Ecto neural progenitor cell (in vitro differentiated cells): Measurements from ENCODE around the gene AHI1.
"Not testable (repeated sequence)": the region's sequence is repeated elsewhere in the genome, so short reads cannot be mapped to it uniquely, and the experiment has no call there.

Experiments used
- DNase-seq: peaks from one replicate; pipeline ENCODE4 v3.0.0-alpha.2; 2018; ENCODE audit warnings: low spot score

AHI1 gene

GRCh38 chr6:135390458-135390857 lies 107.1 kb downstream of the AHI1 start:
- DNase-seq: no peak

- no peak for DNase-seq
These were observed 112.2 kb downstream of the AHI1 start for GRCh38 chr6:135385299-135385698.

GRCh38 chr6:135383766-135384165 lies 113.8 kb downstream of the AHI1 start:
- DNase-seq: no peak

- no peak for DNase-seq
These were observed 114.2 kb downstream of the AHI1 start for GRCh38 chr6:135383301-135383700.

GRCh38 chr6:135382182-135382628 lies 115.3 kb downstream of the AHI1 start:
- DNase-seq: no peak

GRCh38 chr6:135380793-135381192 lies 116.7 kb downstream of the AHI1 start:
- no peak for DNase-seq

GRCh38 chr6:135379647-135380046 lies 117.9 kb downstream of the AHI1 start:
- no peak for DNase-seq

- DNase-seq: no peak
These were observed 124.8 kb downstream of the AHI1 start for GRCh38 chr6:135372758-135373157.

GRCh38 chr6:135363622-135364021 lies 133.9 kb downstream of the AHI1 start:
- DNase-seq: not testable (repeated sequence)

- no peak for DNase-seq
These were observed 135.4 kb downstream of the AHI1 start for GRCh38 chr6:135362124-135362523.

GRCh38 chr6:135360222-135360621 lies 137.3 kb downstream of the AHI1 start:
- no peak for DNase-seq

- no peak for DNase-seq
These were observed 138.6 kb downstream of the AHI1 start for GRCh38 chr6:135358985-135359384.

GRCh38 chr6:135358251-135358821 lies 139.2 kb downstream of the AHI1 start:
- DNase-seq: no peak

GRCh38 chr6:135354407-135354806 lies 143.1 kb downstream of the AHI1 start:
- DNase-seq: no peak

GRCh38 chr6:135353113-135353512 lies 144.4 kb downstream of the AHI1 start:
- no peak for DNase-seq

GRCh38 chr6:135351635-135352034 lies 145.9 kb downstream of the AHI1 start:
- no peak for DNase-seq

- DNase-seq: no peak
These were observed 149.7 kb downstream of the AHI1 start for GRCh38 chr6:135347887-135348286.

GRCh38 chr6:135346747-135347146 lies 150.8 kb downstream of the AHI1 start:
- no peak for DNase-seq

- no peak for DNase-seq
These were observed 153.0 kb downstream of the AHI1 start for GRCh38 chr6:135344526-135344925.

- not testable (repeated sequence) for DNase-seq
These were observed 157.6 kb downstream of the AHI1 start for GRCh38 chr6:135339920-135340319.

GRCh38 chr6:135334169-135334568 lies 163.4 kb downstream of the AHI1 start:
- no peak for DNase-seq

GRCh38 chr6:135331002-135331401 lies 166.5 kb downstream of the AHI1 start:
- DNase-seq: no peak

GRCh38 chr6:135329851-135330803 lies 167.4 kb downstream of the AHI1 start:
- no peak for DNase-seq
